BJ (cell line): ENCODE measurements around the gene ELANE. TPM values are rescaled to one million over a fixed set of nuclear protein-coding genes. Genes with fewer than 3 reads are reported as not detected.
"Not testable (repeated sequence)": the region's sequence is repeated elsewhere in the genome, so short reads cannot be mapped to it uniquely, and the experiment has no call there.

ENCODE experiments used
- CTCF ChIA-PET: fragments of 350-600 bp; formaldehyde crosslinking; extraction: SDS; loops from one replicate; lab custom pipeline; 2021; ENCODE audit warnings: antibody characterized with exemption, inconsistent platforms; lab: Yijun Ruan, JAX
- POLR2A ChIA-PET: fragments of 300-600 bp; sonication (Branson Sonifier 250); formaldehyde crosslinking; extraction: SDS; loops from one replicate; lab custom pipeline; 2021; ENCODE audit warnings: antibody characterized with exemption; lab: Charles Lee
- DNase-seq: peaks from one replicate; pipeline ENCODE4 v3.0.0-alpha.2; 2011; ENCODE audit warnings: low read depth
- H3K27me3 ChIP-seq: 2 replicates; pipeline ENCODE4 v1.6.0; 2011; ENCODE audit warnings: low read length; ENCODE audit not compliant: control insufficient read depth, insufficient read depth
- H3K36me3 ChIP-seq: 2 replicates; pipeline ENCODE4 v1.5.1; 2011; ENCODE audit warnings: low read length; ENCODE audit not compliant: control insufficient read depth, insufficient read depth
- H3K4me3 ChIP-seq: 2 replicates; pipeline ENCODE4 v1.5.1; 2011; ENCODE audit warnings: low read depth, mild to moderate bottlenecking, control low read depth, low read length
- CTCF ChIP-seq: IDR thresholded peaks from 2 replicates; pipeline ENCODE4 v1.5.1; 2011; ENCODE audit warnings: low read depth, mild to moderate bottlenecking, control low read depth, inconsistent platforms, low read length, moderate library complexity; ENCODE audit not compliant: insufficient read depth
- polyA plus RNA-seq: library from polyadenylated mRNA; depleted of rRNA; stranded (reverse); fragments of >200 nt; gene quantifications from 2 replicates; pipeline ENCODE4 v1.2.3, GENCODE V29; 2011

Gene ELANE
- polyA plus RNA-seq, 1 experiment = 0.12 TPM

DNA sequence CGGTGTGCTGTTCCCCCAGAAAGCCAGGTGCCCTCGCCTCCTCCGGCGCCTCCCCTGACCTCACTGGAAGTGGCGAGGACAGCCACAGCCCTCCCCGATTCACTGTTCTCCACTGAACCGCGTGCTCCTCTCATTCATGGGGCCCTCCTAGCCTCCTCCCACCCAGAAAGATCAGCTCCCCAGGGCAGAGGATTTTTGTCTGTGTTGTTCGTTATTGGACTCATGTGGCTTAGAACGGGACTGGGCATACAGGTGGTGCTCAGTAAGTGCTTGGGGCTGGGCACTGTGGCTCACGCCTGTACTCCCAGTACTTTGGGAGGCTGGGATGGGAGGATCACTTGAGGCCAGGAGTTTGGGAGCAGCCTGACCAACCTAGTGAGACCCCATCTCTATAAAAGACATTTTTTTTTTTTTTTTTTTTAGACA lies 7.5 kb upstream of the ELANE start:
- POLR2A ChIA-PET = no interaction called here
- Histone ChIP-seq H3K4me3 (no peak overlapping the region), H3K27me3 (peaks cover 14% of the 10 kb centered on the region), H3K36me3 (no peaks in the 10 kb centered on the region)
- TF ChIP-seq CTCF = no peak
- CTCF ChIA-PET = interaction anchor here (1.4 kb wide), 1 partner anchor 12 kb away, joined by 6 read pairs; no protein-coding TSS in a partner anchor
- no peak for DNase-seq

DNA sequence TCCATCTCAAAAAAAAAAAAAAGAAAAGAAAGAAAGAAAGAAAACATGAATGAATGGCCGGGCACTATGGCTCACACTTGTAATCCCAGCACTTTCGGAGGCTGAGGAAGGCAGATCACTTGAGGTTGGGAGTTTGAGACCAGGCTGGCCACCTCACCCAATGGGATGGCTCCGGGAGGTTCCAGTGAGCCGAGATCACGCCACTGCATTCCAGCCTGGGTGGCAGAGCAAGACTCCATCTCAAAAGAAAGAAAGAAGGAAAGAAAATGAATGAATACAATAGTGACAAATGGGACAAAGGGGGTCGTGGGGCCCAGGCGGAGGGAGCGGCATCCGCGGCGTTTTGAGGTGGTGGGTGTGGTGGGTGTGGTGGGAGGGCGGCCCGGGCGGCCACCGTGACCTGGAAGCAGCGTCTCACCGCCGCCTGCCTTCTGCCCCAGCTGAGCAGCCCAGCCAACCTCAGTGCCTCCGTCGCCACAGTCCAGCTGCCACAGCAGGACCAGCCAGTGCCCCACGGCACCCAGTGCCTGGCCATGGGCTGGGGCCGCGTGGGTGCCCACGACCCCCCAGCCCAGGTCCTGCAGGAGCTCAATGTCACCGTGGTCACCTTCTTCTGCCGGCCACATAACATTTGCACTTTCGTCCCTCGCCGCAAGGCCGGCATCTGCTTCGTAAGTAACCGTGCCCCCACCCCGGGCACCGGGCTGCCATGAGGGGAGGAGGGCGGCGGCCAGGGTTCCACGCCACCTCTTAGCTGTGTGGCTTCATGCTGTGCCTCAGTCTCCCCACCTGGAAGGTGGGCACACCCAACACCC lies 6.2 kb upstream of the ELANE start:
- Histone ChIP-seq H3K4me3 (no peak overlapping the region), H3K36me3 (no peaks in the 10 kb centered on the region), H3K27me3 (peaks cover 14% of the 10 kb centered on the region)
- TF ChIP-seq CTCF = no peak
- DNase-seq = no peak
- ChIA-PET CTCF (interaction anchor here (0.6 to 1.4 kb wide), 3 partner anchors 10 to 298 kb away, joined by 3 to 6 read pairs (median 3); no protein-coding TSS in a partner anchor), POLR2A (no interaction called here)

- H3K36me3 ChIP-seq = no peaks in the 10 kb centered on the region
- no peak overlapping the region for H3K4me3 ChIP-seq
- CTCF ChIA-PET = interaction anchor here (0.6 kb wide), 1 partner anchor 8 kb away, joined by 3 read pairs; no protein-coding TSS in a partner anchor
- peaks cover 12% of the 10 kb centered on the region for H3K27me3 ChIP-seq
- POLR2A ChIA-PET = no interaction called here
- no peak for DNase-seq
- no peak for TF ChIP-seq CTCF
Observed at GRCh38 chr19:848386-848921, 3.6 kb upstream of the ELANE start.

- DNase-seq, H3K4me3 ChIP-seq, H3K36me3 ChIP-seq, POLR2A ChIA-PET, H3K27me3 ChIP-seq: not testable (repeated sequence)
- CTCF ChIA-PET = interaction anchor here (0.6 to 1.2 kb wide), 2 partner anchors 8 to 9 kb away, joined by 3 to 4 read pairs; no protein-coding TSS in a partner anchor
Observed at GRCh38 chr19:849195-849594, 2.9 kb upstream of the ELANE start.

GRCh38 chr19:850221-850978 lies 1.7 kb upstream of the ELANE start:
- no peak for TF ChIP-seq CTCF
- ChIA-PET CTCF (interaction anchor here (0.7 to 1.4 kb wide), 8 partner anchors 9 to 81 kb away, joined by 3 to 7 read pairs (median 4); partner anchors contain the start of gene CFD), POLR2A (interaction anchor here (0.6 kb wide), 1 partner anchor 67 kb away, joined by 3 read pairs; no protein-coding TSS in a partner anchor)
- DNase-seq = peak; percentile 75
- H3K4me3 ChIP-seq = no peak overlapping the region
- no peaks in the 10 kb centered on the region for H3K36me3 ChIP-seq
- peaks cover 7% of the 10 kb centered on the region for H3K27me3 ChIP-seq
